Femur (tissue), 1 donor: ENCODE measurements around the gene SH3RF1.

Experiments
- DNase-seq: peaks from one replicate; pipeline ENCODE4 v3.0.0-alpha.2; 2017

Gene SH3RF1

GRCh38 chr4:169098532-169098931 lies 172.2 kb downstream of the SH3RF1 start:
- no peak for DNase-seq

GRCh38 chr4:169098054-169098497 lies 172.7 kb downstream of the SH3RF1 start:
- no peak for DNase-seq

GRCh38 chr4:169096221-169096620 lies 174.5 kb downstream of the SH3RF1 start:
- DNase-seq = no peak

GRCh38 chr4:169094656-169095231 lies 176.0 kb downstream of the SH3RF1 start:
- DNase-seq = no peak

GRCh38 chr4:169092889-169093522 lies 177.8 kb downstream of the SH3RF1 start:
- DNase-seq = no peak

- DNase-seq = no peak
These were observed 180.1 kb downstream of the SH3RF1 start for GRCh38 chr4:169090484-169091215.

DNA sequence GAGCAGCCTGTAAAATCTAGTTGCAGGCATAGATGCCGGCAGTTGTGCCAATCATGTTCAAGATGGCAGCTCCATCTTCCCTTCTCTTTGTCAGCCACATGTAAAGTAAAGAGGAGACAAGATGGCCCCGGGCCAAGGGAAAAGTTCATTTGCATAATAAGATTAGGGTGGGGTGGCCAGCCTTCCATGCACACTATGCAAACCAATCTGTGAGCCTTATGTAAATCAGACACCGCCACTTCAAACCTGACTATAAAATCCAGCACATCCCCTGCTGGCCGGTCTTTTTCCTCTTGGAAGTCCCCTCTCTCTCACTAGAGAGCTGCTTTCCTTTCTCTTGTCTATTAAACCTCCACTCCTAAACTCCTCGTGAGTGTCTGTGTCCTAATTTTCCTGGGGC lies 181.8 kb downstream of the SH3RF1 start:
- no peak for DNase-seq

DNA sequence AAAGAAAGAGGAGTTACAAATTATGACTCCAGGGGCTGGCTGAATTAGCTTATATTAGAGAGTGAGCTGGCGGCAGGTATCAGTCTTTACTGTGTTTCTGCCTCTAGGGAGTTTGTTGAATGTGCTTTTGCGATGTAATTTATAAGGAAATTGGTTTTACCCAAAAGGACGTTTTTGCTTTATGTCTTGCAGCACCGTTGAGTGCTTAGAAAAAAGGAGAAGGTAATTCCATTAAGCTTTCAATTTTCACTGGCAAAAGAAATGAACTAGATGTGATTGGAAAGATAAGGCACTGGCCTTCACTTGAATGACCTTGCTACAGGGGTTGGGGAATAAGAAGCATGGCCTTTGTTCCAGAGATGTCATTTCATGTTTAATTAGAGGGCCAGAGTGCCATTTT lies 185.8 kb downstream of the SH3RF1 start:
- no peak for DNase-seq

GRCh38 chr4:169080981-169081380 lies 189.8 kb downstream of the SH3RF1 start:
- peak; percentile 76 for DNase-seq

DNA sequence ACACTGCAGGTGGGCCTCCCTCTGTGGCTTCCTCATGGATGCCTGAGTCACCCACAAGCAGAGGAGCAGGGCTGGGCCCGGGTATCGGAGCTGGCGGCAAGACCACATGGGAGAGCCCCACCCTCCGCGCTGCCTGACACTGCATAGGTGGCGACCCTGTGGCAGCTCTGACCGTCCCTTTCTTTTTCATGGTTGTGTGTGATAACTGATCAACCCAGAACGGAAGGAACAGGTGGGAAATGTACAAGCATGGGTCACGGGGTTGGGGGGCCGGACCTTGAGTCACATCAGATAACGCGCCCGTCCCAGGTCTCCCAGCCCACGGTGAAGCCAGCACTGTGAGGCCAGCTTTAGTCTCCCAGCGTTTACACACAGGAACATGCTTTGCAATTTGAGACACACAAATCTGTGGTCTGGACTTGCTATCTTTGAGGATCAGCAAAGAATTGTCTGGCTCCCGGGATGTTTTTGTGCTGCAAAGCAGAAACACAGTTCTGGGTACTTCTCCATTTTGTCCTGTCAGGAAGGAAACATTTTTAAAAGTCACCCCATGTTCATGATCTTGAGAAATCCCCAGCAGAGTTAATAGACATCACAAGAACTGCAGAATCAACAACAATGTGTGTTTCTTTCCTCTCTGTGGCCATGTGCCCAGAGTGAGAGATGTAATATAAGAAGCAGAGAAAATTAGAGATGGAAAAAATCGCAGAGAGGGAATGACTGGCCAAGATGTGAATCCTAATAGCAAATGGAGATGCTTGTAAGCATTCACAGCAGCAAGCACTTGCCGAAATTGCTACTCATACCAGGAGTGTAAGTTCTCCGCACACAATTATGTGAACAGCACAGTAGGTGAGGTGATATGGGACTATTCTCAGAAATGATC lies 190.6 kb downstream of the SH3RF1 start:
- DNase-seq = peak; percentile 70

DNA sequence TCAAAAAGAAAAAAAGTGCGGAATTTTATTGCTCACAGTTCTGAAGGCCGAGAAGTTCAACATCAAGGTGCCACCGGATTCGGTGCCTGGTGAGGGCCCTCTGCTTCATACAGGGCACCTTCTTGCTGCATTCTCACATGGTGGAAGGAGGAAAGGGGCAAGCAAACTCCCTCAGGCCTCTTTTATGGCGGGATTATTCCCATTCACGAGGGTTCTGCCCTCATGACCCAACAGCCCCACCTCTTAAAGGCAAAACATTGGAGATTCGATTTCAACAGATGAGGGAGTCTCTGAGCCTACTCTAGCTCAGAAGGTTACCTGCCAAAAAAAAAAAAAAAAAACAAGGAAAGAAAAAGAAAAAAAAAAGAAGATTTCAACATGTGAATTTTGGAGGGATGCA lies 196.6 kb downstream of the SH3RF1 start:
- DNase-seq = no peak

DNA sequence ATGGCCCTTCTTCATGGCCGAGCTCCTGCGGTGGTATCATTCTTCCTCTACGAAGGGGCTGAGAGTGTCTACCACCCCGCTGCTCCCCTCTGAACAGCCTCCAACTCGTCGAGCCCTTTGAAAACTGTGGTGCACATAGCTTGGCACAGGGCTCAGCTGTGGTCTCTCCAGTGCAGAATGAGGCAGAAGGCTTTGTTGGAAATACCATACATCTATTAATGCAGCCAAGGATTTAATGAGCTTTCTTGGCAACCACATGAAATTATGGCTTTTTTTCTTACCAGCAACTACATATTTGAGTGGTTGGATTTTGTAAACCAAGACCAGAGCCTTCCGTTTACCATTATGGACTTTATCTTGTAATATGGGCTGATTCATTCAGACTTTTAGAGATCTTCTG lies 199.0 kb downstream of the SH3RF1 start:
- DNase-seq = no peak

DNA sequence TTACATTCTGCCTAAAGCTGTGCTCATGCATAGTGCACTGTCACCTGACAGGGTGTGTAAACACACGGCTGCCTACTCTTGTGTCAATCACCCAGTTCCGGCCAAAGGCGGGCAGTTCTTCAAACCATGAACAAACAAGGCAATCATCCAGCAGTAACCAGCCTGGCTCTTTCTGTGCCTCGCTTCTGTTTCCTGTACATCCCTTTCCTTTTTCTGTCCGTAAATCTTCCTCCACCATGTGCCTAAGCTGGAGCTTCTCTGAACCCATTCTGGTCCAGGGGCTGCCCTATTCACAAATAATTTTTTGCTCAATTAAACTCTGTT lies 199.9 kb downstream of the SH3RF1 start:
- no peak for DNase-seq

DNA sequence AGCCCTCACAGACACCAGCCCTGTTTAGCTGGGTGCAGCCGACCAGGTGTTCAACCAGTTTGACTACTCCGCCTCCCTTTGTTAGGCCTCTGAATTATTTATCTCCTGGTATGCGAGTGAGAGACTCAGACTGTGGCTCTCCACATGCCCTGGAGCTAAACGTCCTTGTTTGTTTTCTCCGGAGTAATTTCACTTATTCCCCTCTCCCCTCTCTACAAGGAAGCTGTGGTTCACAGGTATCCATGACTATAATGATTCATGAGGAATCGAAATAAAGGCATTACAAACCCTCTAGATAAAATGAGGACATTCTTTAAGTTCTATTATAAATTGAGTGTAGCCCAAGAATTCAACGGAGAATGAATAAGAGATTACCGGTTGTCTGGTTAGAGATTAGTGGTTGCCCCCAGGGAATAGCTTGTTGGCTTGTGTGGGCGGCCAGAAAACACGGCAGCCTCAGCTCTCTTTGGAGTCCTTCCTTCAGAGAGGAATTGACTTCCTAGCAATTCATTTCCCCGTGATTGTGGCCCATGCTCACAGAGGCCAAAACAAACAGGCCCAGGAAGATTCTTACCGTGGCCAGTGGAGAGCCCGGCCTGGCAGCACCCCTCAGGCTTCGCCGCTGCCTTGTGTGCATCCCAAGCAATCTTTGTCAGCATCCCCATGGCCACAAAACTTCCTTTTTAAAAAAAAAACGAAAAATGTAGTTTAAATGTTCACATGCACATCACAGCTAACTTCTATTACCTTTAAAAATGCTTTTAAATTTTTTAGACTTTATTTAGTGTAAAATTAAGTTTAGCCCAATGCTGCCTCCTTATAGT lies 200.5 kb downstream of the SH3RF1 start:
- peak; percentile 69 for DNase-seq

- no peak for DNase-seq
These were observed 202.3 kb downstream of the SH3RF1 start for GRCh38 chr4:169068423-169068822.

- DNase-seq = no peak
These were observed 203.8 kb downstream of the SH3RF1 start for GRCh38 chr4:169066934-169067333.

DNA sequence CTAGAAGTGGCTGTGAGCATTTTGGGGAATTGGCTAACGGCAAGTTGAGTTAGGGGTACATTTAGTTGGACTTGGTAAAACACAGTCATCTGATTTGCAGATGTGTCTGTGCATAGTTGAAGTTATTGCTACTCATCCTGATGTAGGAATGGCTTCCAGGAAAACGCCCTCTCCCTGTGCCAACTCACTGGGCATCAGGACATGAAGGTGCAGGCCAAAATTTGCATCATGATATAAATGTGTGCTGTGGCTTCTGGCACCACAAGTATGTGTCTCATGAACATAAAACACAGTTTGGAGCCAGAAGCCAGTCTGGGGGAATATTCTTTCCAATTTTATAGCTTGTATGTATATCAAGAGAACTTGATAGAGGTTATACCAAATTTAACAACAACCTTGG lies 206.5 kb downstream of the SH3RF1 start:
- DNase-seq = peak; percentile 72

DNA sequence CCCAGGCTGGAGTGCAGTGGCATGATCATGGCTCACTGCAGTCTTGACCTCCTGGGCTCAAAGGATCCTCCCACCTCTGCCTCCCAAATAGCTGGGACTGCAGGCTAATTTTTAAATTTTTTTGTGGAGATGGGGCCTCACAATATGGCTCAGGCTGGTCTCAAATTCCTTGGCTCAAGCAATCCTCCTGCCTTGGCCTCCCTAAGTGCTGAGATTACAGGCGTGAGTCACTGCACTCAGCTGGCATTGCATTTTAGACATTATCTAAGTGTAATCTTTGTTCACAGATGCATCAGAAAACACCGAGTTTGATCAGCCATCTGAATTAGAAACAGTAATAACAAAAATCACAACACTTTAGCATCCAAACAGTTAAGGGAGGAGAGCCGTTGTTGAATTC lies 207.3 kb downstream of the SH3RF1 start:
- DNase-seq = no peak

DNA sequence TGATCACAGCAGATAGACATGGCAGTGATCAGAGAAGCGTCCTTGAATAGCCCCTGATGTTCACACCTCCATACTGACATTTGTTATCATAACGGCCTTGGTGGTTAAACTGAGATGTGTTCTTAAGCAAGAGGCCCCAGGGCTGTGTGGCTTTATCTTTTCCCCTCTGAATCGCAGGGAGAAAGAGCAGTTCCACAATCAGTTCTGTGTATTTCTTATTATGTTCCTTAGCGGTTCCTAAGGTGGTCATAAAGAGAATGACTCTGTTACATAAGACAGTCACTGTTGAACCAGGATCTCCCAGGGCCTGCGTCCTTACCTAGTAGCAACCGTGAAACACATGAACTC lies 207.9 kb downstream of the SH3RF1 start:
- DNase-seq = no peak

DNA sequence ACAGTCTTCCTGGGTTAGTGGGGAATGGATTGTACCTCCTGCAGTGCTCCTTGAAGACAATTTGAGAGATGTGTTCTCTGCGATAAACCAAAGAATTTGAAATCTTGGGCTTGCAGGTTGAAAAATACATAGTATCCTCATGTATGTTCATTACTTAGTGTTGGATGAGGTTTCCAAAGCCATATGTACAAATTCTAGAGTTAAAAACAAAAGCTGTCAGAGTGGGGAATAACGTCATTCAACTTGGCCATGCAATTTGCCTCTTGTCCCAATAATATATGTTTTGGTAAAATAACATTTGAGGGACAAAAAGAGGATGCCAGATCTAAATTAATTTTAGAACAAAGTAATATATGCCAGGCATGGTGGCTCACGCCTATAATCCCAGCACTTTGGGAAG lies 209.4 kb downstream of the SH3RF1 start:
- DNase-seq = no peak

- DNase-seq = no peak
These were observed 210.2 kb downstream of the SH3RF1 start for GRCh38 chr4:169060391-169061091.
